ENCODE measurements around the gene FAT1. TPM values are rescaled to one million over a fixed set of nuclear protein-coding genes. Genes with fewer than 3 reads are reported as not detected.

The FAT1 gene
- total RNA-seq, 1 experiment from 2014 or later: 172 TPM

- peaks cover 22% of the 10 kb centered on the region for H3K36me3 Mint-ChIP-seq
- peaks cover 39% of the 10 kb centered on the region for H3K4me1 Mint-ChIP-seq
- ATAC-seq: no peak
- CTCF ChIA-PET: no interaction called here
- no peak for DNase-seq (ENCODE audit: low spot score)
- no peaks in the 10 kb centered on the region for H3K27me3 Mint-ChIP-seq (ENCODE audit: low read depth)
- 0 out of 2 replicates have a peak overlapping the region, but pooled peaks have one; percentile 24 for H3K27ac Mint-ChIP-seq
- H3K4me3 Mint-ChIP-seq: no peak overlapping the region
- POLR2A ChIA-PET: no interaction called here
- H3K9me3 Mint-ChIP-seq: no peaks in the 10 kb centered on the region
- TF ChIP-seq MYBL2 (CRISPR knock-in tag; IDR thresholded peaks at IDR 0.05) (no peak), ZNF121 (CRISPR knock-in tag; IDR thresholded peaks at IDR 0.05) (no peak), FOXP1 (CRISPR knock-in tag; IDR thresholded peaks at IDR 0.05; ENCODE audit: borderline replicate concordance) (no peak), ZNF671 (CRISPR knock-in tag; IDR thresholded peaks at IDR 0.05) (no peak), CREM (CRISPR knock-in tag; IDR thresholded peaks at IDR 0.05) (no peak), ARID4B (CRISPR knock-in tag; IDR thresholded peaks at IDR 0.05; ENCODE audit: borderline replicate concordance) (no peak), ESRRA (CRISPR knock-in tag; IDR thresholded peaks at IDR 0.05; ENCODE audit: borderline replicate concordance) (no peak), ZNF423 (CRISPR knock-in tag; IDR thresholded peaks at IDR 0.05) (no peak), CREB1 (CRISPR knock-in tag; IDR thresholded peaks at IDR 0.05) (no peak), NR3C1 (CRISPR knock-in tag; conservative IDR thresholded peaks at IDR 0.05; ENCODE audit: low read depth) (no peak)
- TF ChIP-seq, protein P1, sequence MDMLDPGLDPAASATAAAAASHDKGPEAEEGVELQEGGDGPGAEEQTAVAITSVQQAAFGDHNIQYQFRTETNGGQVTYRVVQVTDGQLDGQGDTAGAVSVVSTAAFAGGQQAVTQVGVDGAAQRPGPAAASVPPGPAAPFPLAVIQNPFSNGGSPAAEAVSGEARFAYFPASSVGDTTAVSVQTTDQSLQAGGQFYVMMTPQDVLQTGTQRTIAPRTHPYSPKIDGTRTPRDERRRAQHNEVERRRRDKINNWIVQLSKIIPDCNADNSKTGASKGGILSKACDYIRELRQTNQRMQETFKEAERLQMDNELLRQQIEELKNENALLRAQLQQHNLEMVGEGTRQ (CRISPR knock-in tag; IDR thresholded peaks at IDR 0.05): no peak
- TF ChIP-seq, protein P2, sequence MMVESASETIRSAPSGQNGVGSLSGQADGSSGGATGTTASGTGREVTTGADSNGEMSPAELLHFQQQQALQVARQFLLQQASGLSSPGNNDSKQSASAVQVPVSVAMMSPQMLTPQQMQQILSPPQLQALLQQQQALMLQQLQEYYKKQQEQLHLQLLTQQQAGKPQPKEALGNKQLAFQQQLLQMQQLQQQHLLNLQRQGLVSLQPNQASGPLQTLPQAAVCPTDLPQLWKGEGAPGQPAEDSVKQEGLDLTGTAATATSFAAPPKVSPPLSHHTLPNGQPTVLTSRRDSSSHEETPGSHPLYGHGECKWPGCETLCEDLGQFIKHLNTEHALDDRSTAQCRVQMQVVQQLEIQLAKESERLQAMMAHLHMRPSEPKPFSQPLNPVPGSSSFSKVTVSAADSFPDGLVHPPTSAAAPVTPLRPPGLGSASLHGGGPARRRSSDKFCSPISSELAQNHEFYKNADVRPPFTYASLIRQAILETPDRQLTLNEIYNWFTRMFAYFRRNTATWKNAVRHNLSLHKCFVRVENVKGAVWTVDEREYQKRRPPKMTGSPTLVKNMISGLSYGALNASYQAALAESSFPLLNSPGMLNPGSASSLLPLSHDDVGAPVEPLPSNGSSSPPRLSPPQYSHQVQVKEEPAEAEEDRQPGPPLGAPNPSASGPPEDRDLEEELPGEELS (CRISPR knock-in tag; IDR thresholded peaks at IDR 0.05): no peak
Observed at GRCh38 chr4:186658657-186659056, 65.0 kb downstream of the FAT1 start.

DNA sequence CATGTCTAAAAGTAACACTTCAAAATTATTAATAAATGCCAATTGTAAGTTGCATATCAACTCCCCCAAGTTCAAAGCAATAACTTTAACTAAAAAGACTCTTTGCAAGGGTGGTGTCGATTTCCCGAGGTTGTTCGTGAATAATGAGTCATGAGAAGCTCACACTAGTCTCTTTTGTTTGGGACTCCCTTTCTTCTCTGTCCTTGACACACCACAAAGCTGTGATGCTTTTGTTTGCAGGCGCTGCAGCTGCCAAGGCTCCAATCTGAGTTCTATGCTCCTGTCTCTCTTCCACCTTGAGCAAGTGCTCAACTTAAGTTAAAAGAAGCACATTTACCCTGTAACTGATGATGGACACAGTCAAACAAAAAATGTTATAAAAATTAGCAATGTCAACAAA is 65.9 kb downstream of the FAT1 start:
- H3K9me3 Mint-ChIP-seq: no peaks in the 10 kb centered on the region
- CTCF ChIA-PET: interaction anchor here (1.4 kb wide), 1 partner anchor 63 kb away, joined by 3 read pairs; no protein-coding TSS in a partner anchor
- peaks cover 48% of the 10 kb centered on the region for H3K4me1 Mint-ChIP-seq
- no peak overlapping the region; the same call in 1 of the 2 replicates for H3K27ac Mint-ChIP-seq
- peaks cover 22% of the 10 kb centered on the region for H3K36me3 Mint-ChIP-seq
- peak; percentile 51 for ATAC-seq
- no peaks in the 10 kb centered on the region for H3K27me3 Mint-ChIP-seq (ENCODE audit: low read depth)
- POLR2A ChIA-PET: no interaction called here
- no peak for DNase-seq (ENCODE audit: low spot score)
- H3K4me3 Mint-ChIP-seq: no peak overlapping the region
- TF ChIP-seq, protein P3, sequence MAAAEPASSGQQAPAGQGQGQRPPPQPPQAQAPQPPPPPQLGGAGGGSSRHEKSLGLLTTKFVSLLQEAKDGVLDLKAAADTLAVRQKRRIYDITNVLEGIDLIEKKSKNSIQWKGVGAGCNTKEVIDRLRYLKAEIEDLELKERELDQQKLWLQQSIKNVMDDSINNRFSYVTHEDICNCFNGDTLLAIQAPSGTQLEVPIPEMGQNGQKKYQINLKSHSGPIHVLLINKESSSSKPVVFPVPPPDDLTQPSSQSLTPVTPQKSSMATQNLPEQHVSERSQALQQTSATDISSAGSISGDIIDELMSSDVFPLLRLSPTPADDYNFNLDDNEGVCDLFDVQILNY (CRISPR knock-in tag; IDR thresholded peaks at IDR 0.05): no peak
- TF ChIP-seq KAT7 (CRISPR knock-in tag; IDR thresholded peaks at IDR 0.05; ENCODE audit: borderline replicate concordance): no peak
- no peak for TF ChIP-seq ZMAT4 (CRISPR knock-in tag; IDR thresholded peaks at IDR 0.05)
- no peak for TF ChIP-seq FOXP1 (CRISPR knock-in tag; IDR thresholded peaks at IDR 0.05; ENCODE audit: borderline replicate concordance)
- TF ChIP-seq ETV6 (CRISPR knock-in tag; IDR thresholded peaks at IDR 0.05): no peak
- no peak for TF ChIP-seq OVOL2 (CRISPR knock-in tag; IDR thresholded peaks at IDR 0.05; ENCODE audit: borderline replicate concordance)
- no peak for TF ChIP-seq NFYB (CRISPR knock-in tag; conservative IDR thresholded peaks at IDR 0.05; ENCODE audit: low read depth)
- no peak for TF ChIP-seq SMAD4 (CRISPR knock-in tag; IDR thresholded peaks at IDR 0.05)
- TF ChIP-seq, protein P4, sequence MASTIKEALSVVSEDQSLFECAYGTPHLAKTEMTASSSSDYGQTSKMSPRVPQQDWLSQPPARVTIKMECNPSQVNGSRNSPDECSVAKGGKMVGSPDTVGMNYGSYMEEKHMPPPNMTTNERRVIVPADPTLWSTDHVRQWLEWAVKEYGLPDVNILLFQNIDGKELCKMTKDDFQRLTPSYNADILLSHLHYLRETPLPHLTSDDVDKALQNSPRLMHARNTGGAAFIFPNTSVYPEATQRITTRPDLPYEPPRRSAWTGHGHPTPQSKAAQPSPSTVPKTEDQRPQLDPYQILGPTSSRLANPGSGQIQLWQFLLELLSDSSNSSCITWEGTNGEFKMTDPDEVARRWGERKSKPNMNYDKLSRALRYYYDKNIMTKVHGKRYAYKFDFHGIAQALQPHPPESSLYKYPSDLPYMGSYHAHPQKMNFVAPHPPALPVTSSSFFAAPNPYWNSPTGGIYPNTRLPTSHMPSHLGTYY (CRISPR knock-in tag; IDR thresholded peaks at IDR 0.05): no peak
- TF ChIP-seq, protein P5, sequence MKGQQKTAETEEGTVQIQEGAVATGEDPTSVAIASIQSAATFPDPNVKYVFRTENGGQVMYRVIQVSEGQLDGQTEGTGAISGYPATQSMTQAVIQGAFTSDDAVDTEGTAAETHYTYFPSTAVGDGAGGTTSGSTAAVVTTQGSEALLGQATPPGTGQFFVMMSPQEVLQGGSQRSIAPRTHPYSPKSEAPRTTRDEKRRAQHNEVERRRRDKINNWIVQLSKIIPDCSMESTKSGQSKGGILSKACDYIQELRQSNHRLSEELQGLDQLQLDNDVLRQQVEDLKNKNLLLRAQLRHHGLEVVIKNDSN (CRISPR knock-in tag; IDR thresholded peaks at IDR 0.05): no peak
- TF ChIP-seq, protein P6, sequence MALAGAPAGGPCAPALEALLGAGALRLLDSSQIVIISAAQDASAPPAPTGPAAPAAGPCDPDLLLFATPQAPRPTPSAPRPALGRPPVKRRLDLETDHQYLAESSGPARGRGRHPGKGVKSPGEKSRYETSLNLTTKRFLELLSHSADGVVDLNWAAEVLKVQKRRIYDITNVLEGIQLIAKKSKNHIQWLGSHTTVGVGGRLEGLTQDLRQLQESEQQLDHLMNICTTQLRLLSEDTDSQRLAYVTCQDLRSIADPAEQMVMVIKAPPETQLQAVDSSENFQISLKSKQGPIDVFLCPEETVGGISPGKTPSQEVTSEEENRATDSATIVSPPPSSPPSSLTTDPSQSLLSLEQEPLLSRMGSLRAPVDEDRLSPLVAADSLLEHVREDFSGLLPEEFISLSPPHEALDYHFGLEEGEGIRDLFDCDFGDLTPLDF (CRISPR knock-in tag; IDR thresholded peaks at IDR 0.05): no peak
- no peak for TF ChIP-seq SMAD3 (CRISPR knock-in tag; IDR thresholded peaks at IDR 0.05; ENCODE audit: borderline replicate concordance)

Measured in WTC11 (cell line).